WI38 (cell line): ENCODE results near the gene CAPN5.
A peak's percentile ranks its signal among the peaks of the same experiment; 100 is the strongest.
"Not testable (repeated sequence)": the region's sequence is repeated elsewhere in the genome, so short reads cannot be mapped to it uniquely, and the experiment has no call there.

Experiments
- H3K4me3 ChIP-seq: 2 replicates; pipeline ENCODE4 v1.5.1; 2011; ENCODE audit warnings: low read depth, mild to moderate bottlenecking, control low read depth, low read length
- TF ChIP-seq, protein P1 (sequence below): IDR thresholded peaks from 2 replicates; pipeline ENCODE4 v1.5.1; 2012; ENCODE audit warnings: low read depth, mild to moderate bottlenecking, control low read depth, low read length

Gene CAPN5

DNA sequence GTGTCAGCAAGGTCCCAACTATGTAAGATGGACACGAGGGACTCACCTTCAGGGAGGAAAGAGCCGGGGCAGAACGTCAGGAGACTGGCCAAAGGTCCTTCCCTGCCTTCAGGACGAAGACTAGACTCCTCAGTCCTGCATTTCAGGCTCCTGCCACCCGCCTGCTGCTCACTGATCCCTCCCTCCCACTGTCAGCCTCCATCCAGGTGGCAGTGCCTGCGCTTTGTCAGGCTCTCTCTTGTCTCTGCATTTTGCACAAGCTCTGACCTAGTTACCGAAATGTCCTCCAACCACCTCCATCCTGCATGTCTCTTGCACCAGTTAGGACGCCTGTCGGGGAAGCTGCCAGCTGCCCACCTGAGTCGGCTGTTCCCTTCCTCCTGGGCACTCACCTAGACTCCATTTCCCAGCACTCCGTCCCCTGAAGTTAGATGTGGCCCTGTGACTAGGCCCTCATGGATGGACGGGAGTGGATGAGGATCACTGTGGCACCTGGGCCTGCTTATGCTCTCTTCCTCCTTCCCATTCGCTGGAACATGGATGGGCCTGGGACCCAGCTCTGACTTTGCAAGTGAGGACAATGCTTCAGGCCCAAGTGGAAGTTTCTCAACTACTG is 24.6 kb upstream of the CAPN5 start:
- TF ChIP-seq, protein P1, sequence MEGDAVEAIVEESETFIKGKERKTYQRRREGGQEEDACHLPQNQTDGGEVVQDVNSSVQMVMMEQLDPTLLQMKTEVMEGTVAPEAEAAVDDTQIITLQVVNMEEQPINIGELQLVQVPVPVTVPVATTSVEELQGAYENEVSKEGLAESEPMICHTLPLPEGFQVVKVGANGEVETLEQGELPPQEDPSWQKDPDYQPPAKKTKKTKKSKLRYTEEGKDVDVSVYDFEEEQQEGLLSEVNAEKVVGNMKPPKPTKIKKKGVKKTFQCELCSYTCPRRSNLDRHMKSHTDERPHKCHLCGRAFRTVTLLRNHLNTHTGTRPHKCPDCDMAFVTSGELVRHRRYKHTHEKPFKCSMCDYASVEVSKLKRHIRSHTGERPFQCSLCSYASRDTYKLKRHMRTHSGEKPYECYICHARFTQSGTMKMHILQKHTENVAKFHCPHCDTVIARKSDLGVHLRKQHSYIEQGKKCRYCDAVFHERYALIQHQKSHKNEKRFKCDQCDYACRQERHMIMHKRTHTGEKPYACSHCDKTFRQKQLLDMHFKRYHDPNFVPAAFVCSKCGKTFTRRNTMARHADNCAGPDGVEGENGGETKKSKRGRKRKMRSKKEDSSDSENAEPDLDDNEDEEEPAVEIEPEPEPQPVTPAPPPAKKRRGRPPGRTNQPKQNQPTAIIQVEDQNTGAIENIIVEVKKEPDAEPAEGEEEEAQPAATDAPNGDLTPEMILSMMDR, result no peak
- no peak overlapping the region for H3K4me3 ChIP-seq

DNA sequence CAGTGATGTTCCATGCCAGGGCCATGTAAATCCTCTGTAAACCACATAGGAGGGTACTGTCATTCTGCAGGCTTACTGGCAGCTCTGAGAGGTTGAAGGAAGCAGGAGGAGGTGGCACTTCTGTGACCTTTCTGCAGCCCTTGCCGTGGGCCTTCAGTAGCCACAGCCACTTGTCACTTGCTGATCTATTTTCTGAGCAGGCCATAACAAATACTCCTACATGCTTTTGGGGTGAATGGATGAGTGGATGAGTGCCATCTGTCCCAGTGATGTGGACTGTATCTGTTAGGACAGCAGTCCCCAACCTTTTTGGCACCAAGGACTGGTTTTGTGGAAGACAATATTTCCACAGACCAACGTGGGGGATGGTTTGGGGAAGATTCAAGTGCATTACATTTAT is 22.4 kb upstream of the CAPN5 start:
- TF ChIP-seq, protein P1, result no peak

DNA sequence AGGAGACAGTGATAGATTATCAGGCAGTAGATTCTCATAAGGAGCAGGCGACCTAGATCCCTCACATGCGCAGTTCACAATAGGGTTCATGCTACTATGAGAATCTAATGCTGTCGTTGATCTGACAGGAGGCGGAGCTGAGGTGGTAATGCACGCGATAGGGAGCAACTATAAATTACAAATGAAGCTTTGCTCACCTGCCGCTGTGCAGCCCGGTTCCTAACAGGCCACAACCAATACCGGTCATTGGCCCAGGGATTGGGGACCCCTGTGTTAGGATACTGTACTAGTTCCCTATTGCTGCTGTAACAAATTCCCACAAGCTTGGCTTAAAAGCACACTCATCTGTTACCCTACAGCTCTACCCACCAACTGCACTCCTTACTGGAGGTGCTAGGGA is 21.9 kb upstream of the CAPN5 start:
- TF ChIP-seq, protein P1, result no peak
- no peak overlapping the region for H3K4me3 ChIP-seq

More for the DNA sequence above, 22.4 kb upstream of the CAPN5 start:
- H3K4me3 ChIP-seq, result no peak overlapping the region

DNA sequence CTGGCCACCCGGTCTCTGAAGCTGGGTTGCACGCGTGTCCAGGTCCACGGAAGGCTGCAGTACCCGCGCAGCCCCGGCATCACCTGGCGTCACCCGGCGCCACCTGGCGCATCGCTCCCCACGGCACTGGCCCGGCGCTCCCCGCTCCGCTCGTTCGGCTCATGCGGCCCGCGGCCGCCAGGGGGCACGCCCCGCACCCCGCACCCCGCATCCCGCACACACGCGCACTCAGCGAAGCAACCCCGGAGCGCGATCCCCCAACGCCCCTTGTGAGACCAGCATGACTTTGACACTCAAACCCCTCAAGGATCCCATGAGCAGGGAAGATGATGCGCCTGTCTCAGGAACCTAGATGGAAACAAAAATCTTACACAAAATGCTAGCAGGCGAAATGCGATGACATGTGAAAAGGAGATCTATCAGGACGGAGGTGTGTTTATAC is 20.7 kb upstream of the CAPN5 start:
- TF ChIP-seq, protein P1, result peak; percentile 85
- peak overlapping the region; percentile 44 for H3K4me3 ChIP-seq

DNA sequence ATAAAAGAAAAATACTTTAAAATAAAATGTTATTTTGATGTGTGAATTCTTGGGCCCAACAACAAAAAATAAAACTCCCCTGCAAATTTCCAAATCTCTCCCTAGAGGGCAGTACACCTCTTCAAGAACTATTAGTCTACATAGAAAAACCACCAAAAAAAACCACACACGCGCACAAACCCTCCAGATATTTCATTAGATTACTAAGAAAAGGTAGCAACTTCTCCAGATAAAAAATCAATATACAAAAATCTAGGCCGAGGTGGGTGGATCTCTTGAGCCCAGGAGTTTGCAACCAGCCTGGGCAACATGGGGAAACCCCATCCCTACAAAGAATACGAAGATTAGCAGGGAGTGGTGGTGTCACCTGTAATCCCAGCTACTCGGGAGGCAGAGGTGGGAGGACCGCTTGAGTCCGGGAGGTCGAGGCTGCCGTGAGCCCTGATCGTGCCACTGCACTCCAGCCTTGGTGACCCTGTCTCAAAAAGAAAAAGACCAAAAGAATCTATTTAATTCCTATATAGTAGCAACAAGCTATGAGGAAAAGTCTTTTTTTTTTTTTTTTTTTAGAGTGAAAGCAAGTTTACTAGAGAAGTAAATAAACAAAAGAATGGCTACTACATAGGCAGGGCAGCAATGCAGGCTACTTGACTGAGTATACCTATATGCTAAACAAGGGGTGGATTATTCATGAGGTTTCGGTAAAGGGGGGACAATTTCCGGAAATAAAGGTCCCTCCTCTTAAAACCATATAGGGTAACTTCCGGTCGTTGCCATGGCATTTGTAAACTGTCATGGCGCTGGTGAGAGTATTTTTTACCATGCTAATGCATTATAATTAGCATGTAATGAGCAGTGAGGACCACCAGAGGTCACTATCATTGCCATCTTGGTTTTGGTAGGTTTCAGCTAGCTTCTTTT is 19.5 kb upstream of the CAPN5 start:
- peak overlapping the region; percentile 55 for H3K4me3 ChIP-seq
- TF ChIP-seq, protein P1, result peak; percentile 46; the same call in 1 of the 2 replicates

DNA sequence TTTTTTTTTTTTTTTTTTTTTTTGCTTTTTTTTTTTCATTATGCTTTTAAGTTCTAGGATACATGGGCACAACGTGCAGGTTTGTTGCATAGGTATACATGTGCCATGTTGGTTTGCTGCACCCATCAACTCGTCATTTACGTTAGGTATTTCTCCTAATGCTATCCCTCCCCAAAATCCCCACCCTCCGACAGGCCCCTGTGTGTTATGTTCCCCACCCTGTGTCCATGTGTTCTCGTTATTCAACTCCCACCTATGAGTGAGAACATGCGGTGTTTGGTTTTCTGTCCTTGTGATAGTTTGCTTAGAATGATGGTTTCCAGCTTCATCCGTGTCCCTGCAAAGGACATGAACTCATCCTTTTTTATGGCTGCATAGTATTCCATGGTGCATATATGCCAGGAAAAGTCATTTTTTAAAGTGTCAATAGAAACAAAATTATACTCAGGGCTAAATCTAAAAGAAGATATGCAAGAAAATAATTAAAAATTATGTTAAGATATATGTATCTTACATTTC is 18.8 kb upstream of the CAPN5 start:
- not testable (repeated sequence) for H3K4me3 ChIP-seq

DNA sequence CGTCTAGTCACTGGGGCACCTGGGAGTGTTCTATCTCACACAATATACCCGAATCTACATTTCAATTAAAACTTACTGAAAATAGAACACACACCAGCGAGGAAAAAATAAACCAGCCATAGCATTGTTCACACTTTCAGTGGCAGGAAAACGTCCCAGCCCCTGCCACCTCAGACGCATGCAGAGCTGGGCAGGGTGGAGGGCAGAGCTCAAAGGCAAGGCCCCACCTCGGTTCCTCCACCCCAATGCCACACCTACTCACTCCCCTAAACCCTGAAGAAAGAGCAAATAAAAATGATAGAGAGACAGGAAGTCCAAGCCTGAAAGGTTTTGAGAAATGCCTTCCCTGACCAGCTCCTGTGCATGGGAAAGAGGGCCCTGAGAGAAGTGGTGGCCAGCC is 17.7 kb upstream of the CAPN5 start:
- TF ChIP-seq, protein P1, result no peak
- no peak overlapping the region for H3K4me3 ChIP-seq
